GM23338 (cell line): Measurements from ENCODE around the gene RYR1. TPM values are rescaled to one million over a fixed set of nuclear protein-coding genes. Genes with fewer than 3 reads are reported as not detected.
"Not testable (repeated sequence)": the region's sequence is repeated elsewhere in the genome, so short reads cannot be mapped to it uniquely, and the experiment has no call there.

Experiments
- ATAC-seq: fragments of 200-7000 bp; cut with Tn5 transposase; 3 replicates; pipeline ENCODE4 v1.9.1; 2020
- DNase-seq: peaks from one replicate; pipeline ENCODE4 v3.0.0-alpha.2; 2015; ENCODE audit warnings: low spot score
- H2AFZ ChIP-seq: fragments of 200-600 bp; sonication (generic); 2 replicates; pipeline ENCODE4 v1.8.0; 2016; ENCODE audit warnings: antibody characterized with exemption, mild to moderate bottlenecking, moderate library complexity
- H3F3A ChIP-seq: fragments of 200-600 bp; sonication (generic); replicated peaks from 2 replicates; pipeline ENCODE4 v1.8.0; 2017; ENCODE audit warnings: antibody characterized with exemption, mixed run types, low read depth
- H3K27ac ChIP-seq: fragments of 200-600 bp; sonication (generic); 2 replicates; pipeline ENCODE4 v1.6.1; 2016; ENCODE audit warnings: low read depth
- H3K27me3 ChIP-seq: fragments of 200-600 bp; sonication (generic); 2 replicates; pipeline ENCODE4 v1.8.0; 2016; ENCODE audit warnings: mild to moderate bottlenecking, mixed run types, moderate library complexity; ENCODE audit not compliant: insufficient read depth
- H3K36me3 ChIP-seq: fragments of 200-600 bp; sonication (generic); 2 replicates; pipeline ENCODE4 v1.8.0; 2016; ENCODE audit warnings: mild to moderate bottlenecking; ENCODE audit not compliant: insufficient read depth
- H3K4me1 ChIP-seq: fragments of 200-600 bp; sonication (generic); 2 replicates; pipeline ENCODE4 v1.8.0; 2016; ENCODE audit warnings: mild to moderate bottlenecking, moderate library complexity; ENCODE audit not compliant: insufficient read depth
- H3K4me2 ChIP-seq: fragments of 200-600 bp; sonication (generic); 2 replicates; pipeline ENCODE4 v1.7.1; 2017; ENCODE audit warnings: mixed run types
- H3K4me3 ChIP-seq: fragments of 200-600 bp; sonication (generic); 2 replicates; pipeline ENCODE4 v1.6.1; 2016; ENCODE audit warnings: mixed run types
- H3K79me2 ChIP-seq: fragments of 200-600 bp; sonication (generic); replicated peaks from 2 replicates; pipeline ENCODE4 v1.8.0; 2017; ENCODE audit warnings: mild to moderate bottlenecking; ENCODE audit not compliant: insufficient read depth
- H3K9me2 ChIP-seq: fragments of 200-600 bp; sonication (generic); 2 replicates; pipeline ENCODE4 v1.8.0; 2017; ENCODE audit not compliant: insufficient read depth
- H4K20me1 ChIP-seq: fragments of 200-600 bp; sonication (generic); replicated peaks from 2 replicates; pipeline ENCODE4 v1.8.0; 2017; ENCODE audit warnings: mild to moderate bottlenecking; ENCODE audit not compliant: insufficient read depth
- H3K27ac Mint-ChIP-seq: 2 replicates; pipeline ENCODE4 v1.8.0; 2020; ENCODE audit warnings: inconsistent platforms, mild to moderate bottlenecking, moderate library complexity, mixed read lengths
- H3K27me3 Mint-ChIP-seq: 3 replicates; pipeline ENCODE4 v1.8.0; 2022; ENCODE audit warnings: low read depth, mild to moderate bottlenecking, moderate library complexity, mixed read lengths, inconsistent platforms; ENCODE audit not compliant: insufficient read depth, poor library complexity
- H3K36me3 Mint-ChIP-seq: 3 replicates; pipeline ENCODE4 v1.8.0; 2021; ENCODE audit warnings: low read depth, mild to moderate bottlenecking, inconsistent platforms, moderate library complexity, mixed read lengths
- H3K4me1 Mint-ChIP-seq: 3 replicates; pipeline ENCODE4 v1.8.0; 2020; ENCODE audit warnings: mild to moderate bottlenecking, inconsistent platforms, mixed read lengths
- H3K4me3 Mint-ChIP-seq: 3 replicates; pipeline ENCODE4 v1.8.0; 2021; ENCODE audit warnings: moderate library complexity, mild to moderate bottlenecking, inconsistent platforms, mixed read lengths
- H3K9me3 Mint-ChIP-seq: 3 replicates; pipeline ENCODE4 v1.8.0; 2020; ENCODE audit warnings: moderate library complexity, mild to moderate bottlenecking, inconsistent platforms, mixed read lengths
- CREB1 ChIP-seq: fragments of 250-450 bp; sonication (Bioruptor Pico); IDR thresholded peaks from 2 replicates; pipeline ENCODE4 v1.5.0; 2020; ENCODE audit warnings: low read depth, mild to moderate bottlenecking, moderate library complexity
- EZH2 ChIP-seq: fragments of 200-600 bp; sonication (generic); IDR thresholded peaks from one replicate; pipeline ENCODE4 v1.8.0; 2017; ENCODE audit warnings: antibody characterized with exemption, mild to moderate bottlenecking, low read depth; ENCODE audit not compliant: unreplicated experiment
- polyA plus RNA-seq: library from polyadenylated mRNA; unstranded; fragments of >200 nt; fragmentation: Nextera tagmentation; extraction: Ambion mirVana; gene quantifications from 2 replicates; pipeline ENCODE4 v1.2.1, GENCODE V29; 2016
- total RNA-seq: library from RNA; depleted of rRNA; stranded (reverse); fragments of >200 nt; shearing (Covaris generic); gene quantifications from 2 replicates; pipeline ENCODE4 v1.2.3, GENCODE V29; 2014
- TF ChIP-seq, protein P1 (sequence below): fragments of 250-450 bp; sonication (Bioruptor Pico); IDR thresholded peaks from 2 replicates; pipeline ENCODE4 v1.5.0; 2020; ENCODE audit warnings: mild to moderate bottlenecking, moderate library complexity
- TF ChIP-seq, protein P2 (sequence below): IDR thresholded peaks from one replicate; pipeline ENCODE4 v1.6.1; 2018; ENCODE audit warnings: antibody characterized with exemption; ENCODE audit not compliant: unreplicated experiment
- TF ChIP-seq, protein P3 (sequence below): IDR thresholded peaks from 2 replicates; pipeline ENCODE4 v1.6.1; 2016; ENCODE audit warnings: antibody characterized with exemption

RYR1 gene
- total and polyA plus RNA-seq, 2 experiments from 2014 or later = 4.0 to 26.7 TPM

DNA sequence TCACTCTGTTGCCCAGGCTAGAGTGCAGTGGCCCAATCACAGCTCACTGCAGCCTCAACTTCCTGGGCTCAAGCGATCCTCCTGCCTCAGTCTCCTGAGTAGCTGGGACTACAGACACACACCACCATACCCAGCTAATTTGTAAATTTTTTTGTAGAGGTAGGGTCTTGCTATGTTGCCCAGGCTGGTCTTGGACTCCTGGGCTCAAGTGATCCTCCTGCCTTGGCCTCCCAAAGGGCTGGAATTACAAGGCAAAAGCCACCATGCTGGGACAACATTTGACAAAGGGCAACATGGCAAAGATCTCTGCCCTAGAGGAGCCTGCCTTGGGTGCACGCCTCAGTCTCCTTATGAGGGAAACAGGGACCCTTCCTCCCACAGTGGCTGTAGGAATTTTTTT, 61.9 kb downstream of the RYR1 start:
- H3K4me3 Mint-ChIP-seq, H3K27me3 Mint-ChIP-seq, H4K20me1 ChIP-seq, H3F3A ChIP-seq, H2AFZ ChIP-seq, H3K9me2 ChIP-seq, H3K27ac Mint-ChIP-seq, H3K27me3 ChIP-seq, H3K27ac ChIP-seq, DNase-seq, H3K4me1 ChIP-seq, H3K9me3 Mint-ChIP-seq, H3K79me2 ChIP-seq, H3K4me3 ChIP-seq, ATAC-seq, H3K4me2 ChIP-seq: not testable (repeated sequence)
- Mint-ChIP-seq H3K36me3 (peaks cover 87% of the 10 kb centered on the region), H3K4me1 (peaks cover 10% of the 10 kb centered on the region)
- peaks cover 35% of the 10 kb centered on the region for H3K36me3 ChIP-seq

DNA sequence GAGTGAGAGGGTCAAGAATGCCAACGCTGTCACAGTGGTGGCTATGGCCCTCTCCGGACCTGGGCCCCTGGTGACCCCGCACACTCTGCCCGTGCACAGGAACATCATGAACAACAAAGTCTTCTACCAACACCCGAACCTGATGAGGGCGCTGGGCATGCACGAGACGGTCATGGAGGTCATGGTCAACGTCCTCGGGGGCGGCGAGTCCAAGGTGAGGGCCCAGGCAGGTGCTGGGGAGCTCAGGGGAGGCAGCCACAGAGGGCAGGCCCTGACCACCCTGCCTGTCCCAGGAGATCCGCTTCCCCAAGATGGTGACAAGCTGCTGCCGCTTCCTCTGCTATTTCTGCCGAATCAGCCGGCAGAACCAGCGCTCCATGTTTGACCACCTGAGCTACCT, 62.6 kb downstream of the RYR1 start:
- no peak overlapping the region for H3K27ac ChIP-seq
- Mint-ChIP-seq H3K9me3 (no peaks in the 10 kb centered on the region; the same call in 2 of the 3 replicates), H3K36me3 (peaks cover 85% of the 10 kb centered on the region), H3K27me3 (peaks cover 6% of the 10 kb centered on the region), H3K4me1 (peaks cover 10% of the 10 kb centered on the region), H3K27ac (no peak overlapping the region), H3K4me3 (no peak overlapping the region)
- no peaks in the 10 kb centered on the region for H3K79me2 ChIP-seq
- no peak for TF ChIP-seq EZH2
- TF ChIP-seq, protein P1, sequence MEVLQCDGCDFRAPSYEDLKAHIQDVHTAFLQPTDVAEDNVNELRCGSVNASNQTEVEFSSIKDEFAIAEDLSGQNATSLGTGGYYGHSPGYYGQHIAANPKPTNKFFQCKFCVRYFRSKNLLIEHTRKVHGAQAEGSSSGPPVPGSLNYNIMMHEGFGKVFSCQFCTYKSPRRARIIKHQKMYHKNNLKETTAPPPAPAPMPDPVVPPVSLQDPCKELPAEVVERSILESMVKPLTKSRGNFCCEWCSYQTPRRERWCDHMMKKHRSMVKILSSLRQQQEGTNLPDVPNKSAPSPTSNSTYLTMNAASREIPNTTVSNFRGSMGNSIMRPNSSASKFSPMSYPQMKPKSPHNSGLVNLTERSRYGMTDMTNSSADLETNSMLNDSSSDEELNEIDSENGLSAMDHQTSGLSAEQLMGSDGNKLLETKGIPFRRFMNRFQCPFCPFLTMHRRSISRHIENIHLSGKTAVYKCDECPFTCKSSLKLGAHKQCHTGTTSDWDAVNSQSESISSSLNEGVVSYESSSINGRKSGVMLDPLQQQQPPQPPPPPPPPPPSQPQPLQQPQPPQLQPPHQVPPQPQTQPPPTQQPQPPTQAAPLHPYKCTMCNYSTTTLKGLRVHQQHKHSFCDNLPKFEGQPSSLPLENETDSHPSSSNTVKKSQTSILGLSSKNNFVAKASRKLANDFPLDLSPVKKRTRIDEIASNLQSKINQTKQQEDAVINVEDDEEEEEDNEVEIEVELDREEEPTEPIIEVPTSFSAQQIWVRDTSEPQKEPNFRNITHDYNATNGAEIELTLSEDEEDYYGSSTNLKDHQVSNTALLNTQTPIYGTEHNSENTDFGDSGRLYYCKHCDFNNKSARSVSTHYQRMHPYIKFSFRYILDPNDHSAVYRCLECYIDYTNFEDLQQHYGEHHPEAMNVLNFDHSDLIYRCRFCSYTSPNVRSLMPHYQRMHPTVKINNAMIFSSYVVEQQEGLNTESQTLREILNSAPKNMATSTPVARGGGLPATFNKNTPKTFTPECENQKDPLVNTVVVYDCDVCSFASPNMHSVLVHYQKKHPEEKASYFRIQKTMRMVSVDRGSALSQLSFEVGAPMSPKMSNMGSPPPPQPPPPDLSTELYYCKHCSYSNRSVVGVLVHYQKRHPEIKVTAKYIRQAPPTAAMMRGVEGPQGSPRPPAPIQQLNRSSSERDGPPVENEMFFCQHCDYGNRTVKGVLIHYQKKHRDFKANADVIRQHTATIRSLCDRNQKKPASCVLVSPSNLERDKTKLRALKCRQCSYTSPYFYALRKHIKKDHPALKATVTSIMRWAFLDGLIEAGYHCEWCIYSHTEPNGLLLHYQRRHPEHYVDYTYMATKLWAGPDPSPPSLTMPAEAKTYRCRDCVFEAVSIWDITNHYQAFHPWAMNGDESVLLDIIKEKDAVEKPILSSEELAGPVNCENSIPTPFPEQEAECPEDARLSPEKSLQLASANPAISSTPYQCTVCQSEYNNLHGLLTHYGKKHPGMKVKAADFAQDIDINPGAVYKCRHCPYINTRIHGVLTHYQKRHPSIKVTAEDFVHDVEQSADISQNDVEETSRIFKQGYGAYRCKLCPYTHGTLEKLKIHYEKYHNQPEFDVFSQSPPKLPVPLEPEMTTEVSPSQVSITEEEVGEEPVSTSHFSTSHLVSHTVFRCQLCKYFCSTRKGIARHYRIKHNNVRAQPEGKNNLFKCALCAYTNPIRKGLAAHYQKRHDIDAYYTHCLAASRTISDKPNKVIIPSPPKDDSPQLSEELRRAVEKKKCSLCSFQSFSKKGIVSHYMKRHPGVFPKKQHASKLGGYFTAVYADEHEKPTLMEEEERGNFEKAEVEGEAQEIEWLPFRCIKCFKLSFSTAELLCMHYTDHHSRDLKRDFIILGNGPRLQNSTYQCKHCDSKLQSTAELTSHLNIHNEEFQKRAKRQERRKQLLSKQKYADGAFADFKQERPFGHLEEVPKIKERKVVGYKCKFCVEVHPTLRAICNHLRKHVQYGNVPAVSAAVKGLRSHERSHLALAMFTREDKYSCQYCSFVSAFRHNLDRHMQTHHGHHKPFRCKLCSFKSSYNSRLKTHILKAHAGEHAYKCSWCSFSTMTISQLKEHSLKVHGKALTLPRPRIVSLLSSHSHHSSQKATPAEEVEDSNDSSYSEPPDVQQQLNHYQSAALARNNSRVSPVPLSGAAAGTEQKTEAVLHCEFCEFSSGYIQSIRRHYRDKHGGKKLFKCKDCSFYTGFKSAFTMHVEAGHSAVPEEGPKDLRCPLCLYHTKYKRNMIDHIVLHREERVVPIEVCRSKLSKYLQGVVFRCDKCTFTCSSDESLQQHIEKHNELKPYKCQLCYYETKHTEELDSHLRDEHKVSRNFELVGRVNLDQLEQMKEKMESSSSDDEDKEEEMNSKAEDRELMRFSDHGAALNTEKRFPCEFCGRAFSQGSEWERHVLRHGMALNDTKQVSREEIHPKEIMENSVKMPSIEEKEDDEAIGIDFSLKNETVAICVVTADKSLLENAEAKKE (CRISPR knock-in tag) = no peak
- no peak for TF ChIP-seq CREB1 (CRISPR knock-in tag)
- TF ChIP-seq, protein P2, sequence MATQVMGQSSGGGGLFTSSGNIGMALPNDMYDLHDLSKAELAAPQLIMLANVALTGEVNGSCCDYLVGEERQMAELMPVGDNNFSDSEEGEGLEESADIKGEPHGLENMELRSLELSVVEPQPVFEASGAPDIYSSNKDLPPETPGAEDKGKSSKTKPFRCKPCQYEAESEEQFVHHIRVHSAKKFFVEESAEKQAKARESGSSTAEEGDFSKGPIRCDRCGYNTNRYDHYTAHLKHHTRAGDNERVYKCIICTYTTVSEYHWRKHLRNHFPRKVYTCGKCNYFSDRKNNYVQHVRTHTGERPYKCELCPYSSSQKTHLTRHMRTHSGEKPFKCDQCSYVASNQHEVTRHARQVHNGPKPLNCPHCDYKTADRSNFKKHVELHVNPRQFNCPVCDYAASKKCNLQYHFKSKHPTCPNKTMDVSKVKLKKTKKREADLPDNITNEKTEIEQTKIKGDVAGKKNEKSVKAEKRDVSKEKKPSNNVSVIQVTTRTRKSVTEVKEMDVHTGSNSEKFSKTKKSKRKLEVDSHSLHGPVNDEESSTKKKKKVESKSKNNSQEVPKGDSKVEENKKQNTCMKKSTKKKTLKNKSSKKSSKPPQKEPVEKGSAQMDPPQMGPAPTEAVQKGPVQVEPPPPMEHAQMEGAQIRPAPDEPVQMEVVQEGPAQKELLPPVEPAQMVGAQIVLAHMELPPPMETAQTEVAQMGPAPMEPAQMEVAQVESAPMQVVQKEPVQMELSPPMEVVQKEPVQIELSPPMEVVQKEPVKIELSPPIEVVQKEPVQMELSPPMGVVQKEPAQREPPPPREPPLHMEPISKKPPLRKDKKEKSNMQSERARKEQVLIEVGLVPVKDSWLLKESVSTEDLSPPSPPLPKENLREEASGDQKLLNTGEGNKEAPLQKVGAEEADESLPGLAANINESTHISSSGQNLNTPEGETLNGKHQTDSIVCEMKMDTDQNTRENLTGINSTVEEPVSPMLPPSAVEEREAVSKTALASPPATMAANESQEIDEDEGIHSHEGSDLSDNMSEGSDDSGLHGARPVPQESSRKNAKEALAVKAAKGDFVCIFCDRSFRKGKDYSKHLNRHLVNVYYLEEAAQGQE = no peak
- TF ChIP-seq, protein P3, sequence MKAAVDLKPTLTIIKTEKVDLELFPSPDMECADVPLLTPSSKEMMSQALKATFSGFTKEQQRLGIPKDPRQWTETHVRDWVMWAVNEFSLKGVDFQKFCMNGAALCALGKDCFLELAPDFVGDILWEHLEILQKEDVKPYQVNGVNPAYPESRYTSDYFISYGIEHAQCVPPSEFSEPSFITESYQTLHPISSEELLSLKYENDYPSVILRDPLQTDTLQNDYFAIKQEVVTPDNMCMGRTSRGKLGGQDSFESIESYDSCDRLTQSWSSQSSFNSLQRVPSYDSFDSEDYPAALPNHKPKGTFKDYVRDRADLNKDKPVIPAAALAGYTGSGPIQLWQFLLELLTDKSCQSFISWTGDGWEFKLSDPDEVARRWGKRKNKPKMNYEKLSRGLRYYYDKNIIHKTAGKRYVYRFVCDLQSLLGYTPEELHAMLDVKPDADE = no peak
- no peak overlapping the region for H2AFZ ChIP-seq
- H4K20me1 ChIP-seq = no peaks in the 10 kb centered on the region
- peaks cover 31% of the 10 kb centered on the region for H3K36me3 ChIP-seq
- no peaks in the 10 kb centered on the region for H3F3A ChIP-seq
- no peak overlapping the region for H3K4me3 ChIP-seq
- H3K4me1 ChIP-seq = 0 out of 2 replicates have a peak, but pooled peaks cover 5% of the 10 kb centered on the region
- no peak overlapping the region for H3K4me2 ChIP-seq
- no peaks in the 10 kb centered on the region for H3K27me3 ChIP-seq
- DNase-seq = no peak
- ATAC-seq = no peak
- H3K9me2 ChIP-seq = no peaks in the 10 kb centered on the region
